GM21367 (cell line): Measurements from ENCODE around the gene GPR171.
"Not testable (repeated sequence)": the region's sequence is repeated elsewhere in the genome, so short reads cannot be mapped to it uniquely, and the experiment has no call there.

Experiments used
- ATAC-seq: cut with Tn5 transposase; IDR thresholded peaks from one replicate; pipeline ENCODE4 v1.9.1; 2021; ENCODE audit not compliant: unreplicated experiment

The GPR171 gene, protein sequence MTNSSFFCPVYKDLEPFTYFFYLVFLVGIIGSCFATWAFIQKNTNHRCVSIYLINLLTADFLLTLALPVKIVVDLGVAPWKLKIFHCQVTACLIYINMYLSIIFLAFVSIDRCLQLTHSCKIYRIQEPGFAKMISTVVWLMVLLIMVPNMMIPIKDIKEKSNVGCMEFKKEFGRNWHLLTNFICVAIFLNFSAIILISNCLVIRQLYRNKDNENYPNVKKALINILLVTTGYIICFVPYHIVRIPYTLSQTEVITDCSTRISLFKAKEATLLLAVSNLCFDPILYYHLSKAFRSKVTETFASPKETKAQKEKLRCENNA

DNA sequence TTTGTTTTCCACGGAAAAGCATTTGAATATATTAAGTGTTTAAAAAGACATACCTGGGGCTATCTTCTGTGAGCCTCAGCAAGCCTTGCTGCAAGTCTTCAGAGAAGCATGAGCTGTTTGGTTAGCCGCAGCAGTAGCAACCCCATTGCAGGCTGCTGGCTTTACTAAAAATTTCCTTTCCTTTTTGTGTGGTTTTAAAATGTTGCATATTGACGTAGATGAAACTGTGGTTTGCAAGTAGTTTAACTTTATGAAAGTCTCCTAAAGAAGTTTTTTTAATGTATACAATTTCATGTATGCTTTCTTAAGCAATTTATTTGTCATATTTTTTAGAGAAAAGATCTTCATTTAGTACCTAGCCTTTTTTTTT, at the start of gene GPR171:
GPR171 (minus strand) TSS at position 166 of the 370 bp plus-strand sequence. CDS start 3,830 bp downstream, outside the sequence.
- peak; percentile 90 for ATAC-seq

DNA sequence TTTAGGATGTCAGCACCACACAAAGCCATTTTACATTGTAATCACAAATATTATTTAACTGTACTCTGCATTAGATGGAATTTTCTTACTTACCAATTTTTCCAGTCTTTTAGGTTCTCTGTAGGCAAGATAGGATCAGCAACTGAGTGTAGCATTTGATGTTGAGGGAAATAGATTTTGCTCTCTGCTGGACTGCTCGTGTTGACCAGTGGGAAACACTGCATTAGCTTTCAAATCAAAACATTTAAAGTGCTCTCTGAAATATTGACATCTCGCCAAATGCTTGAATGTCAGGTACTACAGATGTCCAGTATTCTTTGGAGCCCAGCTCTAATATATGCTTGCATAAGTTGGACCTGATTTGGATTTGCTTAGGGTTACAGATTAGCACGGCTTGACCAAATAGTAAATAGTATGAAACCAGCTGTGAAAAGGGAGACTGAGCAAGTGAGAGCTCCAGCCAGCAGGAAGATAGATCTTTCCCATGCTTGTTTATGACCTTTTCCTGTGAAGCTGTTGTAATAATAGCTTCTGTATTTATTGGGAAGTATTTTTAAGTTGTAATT, 45.8 kb upstream of the GPR171 start:
- no peak for ATAC-seq

DNA sequence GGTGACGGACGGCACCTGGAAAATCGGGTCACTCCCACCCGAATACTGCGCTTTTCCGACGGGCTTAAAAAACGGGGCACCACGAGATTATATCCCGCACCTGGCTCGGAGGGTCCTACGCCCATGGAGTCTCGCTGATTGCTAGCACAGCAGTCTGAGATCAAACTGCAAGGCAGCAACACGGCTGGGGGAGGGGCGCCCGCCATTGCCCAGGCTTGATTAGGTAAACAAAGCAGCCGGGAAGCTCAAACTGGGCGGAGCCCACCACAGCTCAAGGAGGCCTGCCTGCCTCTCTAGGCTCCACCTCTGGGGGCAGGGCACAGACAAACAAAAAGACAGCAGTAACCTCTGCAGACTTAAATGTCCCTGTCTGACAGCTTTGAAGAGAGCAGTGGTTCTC, 39.0 kb upstream of the GPR171 start:
- ATAC-seq, result not testable (repeated sequence)

DNA sequence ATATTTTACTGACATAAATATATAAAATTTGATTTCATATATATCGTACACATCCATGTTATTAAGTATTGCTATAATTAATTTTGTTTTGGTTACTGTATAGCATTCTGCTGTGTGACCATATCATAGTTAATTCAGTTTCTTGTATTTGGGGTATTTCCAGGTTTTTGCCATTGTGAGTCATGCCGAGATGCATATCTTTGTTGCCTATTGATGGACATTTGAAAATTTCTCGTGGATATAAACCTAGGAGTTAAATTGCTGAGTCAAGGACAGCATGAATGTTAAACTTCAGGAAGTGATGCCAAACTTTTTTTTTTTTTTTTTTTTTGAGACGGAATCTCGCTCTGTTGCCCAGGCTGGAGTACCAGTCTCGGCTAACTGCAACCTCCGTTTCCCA, 33.7 kb upstream of the GPR171 start:
- ATAC-seq, result no peak

DNA sequence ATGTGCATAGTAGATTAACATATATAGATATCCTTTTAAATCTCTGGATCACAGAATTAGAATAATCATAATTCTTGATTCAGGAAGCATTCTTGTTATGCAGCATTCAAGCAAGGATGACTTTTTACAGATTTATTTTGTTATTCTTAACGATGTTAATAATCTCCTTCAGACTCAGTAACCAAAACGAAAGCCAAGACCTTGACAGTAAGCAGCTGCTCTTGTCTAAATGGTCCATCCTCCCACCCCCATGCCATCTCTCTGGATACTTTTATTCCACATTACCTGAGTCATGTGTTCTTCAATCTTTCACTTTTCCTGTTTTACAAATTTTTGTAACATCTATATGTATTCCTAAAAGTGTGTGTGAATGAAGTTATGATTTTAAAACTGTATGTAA, 33.3 kb upstream of the GPR171 start:
- no peak for ATAC-seq

DNA sequence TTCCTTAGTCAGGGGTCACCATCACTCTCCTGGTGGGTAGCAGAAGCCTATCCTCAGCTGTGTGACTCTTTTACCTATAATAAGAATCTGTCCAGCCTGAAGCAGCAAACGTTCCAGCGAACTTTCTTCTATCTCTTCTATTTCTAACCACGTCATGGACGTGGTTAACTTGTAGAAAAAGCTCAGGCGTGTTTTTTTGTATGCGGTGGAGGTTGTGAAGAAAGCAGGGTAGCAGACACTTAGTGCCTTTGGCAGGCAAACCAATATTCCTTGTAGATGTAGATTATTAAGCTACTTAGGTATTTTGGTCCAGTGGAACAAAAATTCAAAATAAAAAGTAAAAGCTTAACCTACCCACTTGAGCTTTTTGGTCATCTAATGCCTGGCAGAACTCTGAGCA, 31.8 kb upstream of the GPR171 start:
- ATAC-seq, result no peak

DNA sequence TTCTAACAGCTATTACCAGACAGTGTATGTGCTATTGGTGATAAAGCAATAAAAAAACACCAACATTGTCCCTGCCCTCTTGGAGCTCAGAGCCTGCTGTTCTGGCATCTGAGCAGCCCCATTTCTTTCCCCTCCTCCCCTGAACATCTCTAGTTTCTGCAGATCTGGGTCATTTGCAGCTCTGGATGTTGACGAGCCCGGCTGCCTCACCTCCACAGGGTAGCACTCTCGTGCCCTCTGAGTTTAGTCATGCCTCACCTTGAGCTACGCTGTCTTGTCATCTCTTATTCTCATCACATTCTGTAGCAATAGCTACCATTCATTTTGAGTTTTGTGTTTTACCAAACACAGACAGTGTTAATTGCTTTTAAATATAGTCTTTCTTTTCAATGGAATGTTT, 30.0 kb upstream of the GPR171 start:
- no peak for ATAC-seq

DNA sequence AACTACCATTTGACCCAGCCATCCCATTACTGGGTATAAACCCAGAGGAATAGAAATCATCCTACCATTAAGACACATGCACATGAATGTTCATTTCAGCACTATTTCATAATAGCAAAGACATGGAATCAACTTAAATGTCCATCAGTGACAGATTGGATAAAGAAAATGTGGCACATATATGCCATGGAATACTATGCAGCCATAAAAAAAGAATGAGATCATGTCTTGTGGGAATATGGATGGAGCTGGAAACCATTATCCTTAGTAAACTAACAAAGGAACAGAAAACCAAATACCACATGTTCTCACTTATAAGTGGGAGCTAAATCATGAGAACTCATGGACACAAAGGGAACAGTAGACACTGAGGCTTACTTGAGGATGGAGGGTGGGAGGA, 29.4 kb upstream of the GPR171 start:
- not testable (repeated sequence) for ATAC-seq

DNA sequence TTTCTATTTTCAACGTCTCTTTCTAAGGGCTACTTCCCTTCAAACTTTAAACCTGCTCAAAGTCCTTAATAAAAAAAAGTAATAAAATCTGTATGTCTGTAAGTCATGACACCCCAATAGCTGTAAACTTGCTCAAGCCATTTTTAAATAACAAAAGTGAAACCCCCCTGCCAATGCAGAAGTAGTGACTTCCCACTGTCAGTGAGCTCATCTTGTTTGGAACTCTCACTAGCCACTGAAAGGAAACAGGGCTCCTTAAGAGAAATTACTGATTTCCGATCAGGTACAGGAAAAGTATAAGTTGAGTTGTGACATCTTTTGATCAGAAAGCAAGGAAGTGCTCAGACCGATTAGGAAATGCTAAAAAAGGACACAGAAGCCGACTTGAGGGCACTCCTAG, 27.6 kb upstream of the GPR171 start:
- peak; percentile 57 for ATAC-seq

DNA sequence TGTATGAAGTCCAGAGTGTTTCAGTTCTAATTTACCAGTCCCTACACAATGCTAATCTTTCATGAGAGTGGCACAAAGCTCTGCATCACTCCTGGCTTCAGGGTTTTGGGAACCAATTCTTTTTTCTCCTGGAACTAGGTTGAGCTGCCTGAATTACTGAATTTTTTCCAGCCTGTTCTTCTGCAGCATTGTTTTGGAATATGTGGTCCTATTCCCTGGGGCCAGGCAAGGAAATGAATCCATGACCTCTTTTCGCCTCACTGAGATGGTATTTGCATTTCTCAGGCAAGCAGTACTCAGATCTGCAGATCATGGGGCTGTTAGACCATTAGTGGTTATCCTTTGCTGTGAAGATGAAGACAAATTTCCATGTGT, 25.6 kb upstream of the GPR171 start:
- no peak for ATAC-seq

DNA sequence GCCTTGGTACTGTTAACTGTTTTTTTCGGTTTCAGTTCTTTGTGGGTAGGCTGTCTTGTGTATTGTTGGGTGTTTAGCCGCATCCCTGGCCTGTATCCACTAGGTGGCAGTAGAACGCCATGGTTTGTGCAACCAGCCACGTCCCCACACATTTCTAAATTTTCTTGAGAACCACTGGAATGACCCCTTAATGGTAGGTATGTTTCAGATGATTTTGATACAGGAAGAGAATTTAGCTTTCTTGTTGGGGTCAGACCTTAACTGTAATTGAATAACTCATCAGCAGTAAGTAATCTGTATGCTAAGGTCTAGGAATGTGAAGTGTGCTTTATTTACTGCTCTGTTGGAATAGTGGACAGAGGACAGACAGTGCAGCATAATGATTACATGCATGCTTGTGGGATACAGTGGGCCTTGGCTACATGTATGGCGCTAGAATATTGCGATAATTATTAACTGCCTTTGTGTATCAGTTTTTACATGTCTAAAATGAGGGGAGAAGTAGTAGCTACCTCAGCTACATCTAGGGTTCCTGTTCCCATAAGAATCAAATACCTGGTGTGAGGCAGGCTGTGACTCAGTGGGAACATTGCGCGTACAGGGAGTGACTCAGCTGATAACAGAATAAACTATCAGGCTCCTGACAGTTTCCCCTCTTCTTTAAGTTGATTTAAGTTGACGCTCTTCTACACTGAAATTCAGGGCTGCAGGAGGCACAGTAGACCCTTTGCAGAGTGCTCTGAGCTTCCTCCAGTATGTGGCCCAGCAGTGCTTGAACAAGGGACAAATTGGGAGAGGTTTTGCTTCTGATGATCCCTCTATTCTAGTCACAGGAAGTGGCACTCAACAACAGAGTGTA, 25.0 kb upstream of the GPR171 start:
- ATAC-seq, result peak; percentile 86

DNA sequence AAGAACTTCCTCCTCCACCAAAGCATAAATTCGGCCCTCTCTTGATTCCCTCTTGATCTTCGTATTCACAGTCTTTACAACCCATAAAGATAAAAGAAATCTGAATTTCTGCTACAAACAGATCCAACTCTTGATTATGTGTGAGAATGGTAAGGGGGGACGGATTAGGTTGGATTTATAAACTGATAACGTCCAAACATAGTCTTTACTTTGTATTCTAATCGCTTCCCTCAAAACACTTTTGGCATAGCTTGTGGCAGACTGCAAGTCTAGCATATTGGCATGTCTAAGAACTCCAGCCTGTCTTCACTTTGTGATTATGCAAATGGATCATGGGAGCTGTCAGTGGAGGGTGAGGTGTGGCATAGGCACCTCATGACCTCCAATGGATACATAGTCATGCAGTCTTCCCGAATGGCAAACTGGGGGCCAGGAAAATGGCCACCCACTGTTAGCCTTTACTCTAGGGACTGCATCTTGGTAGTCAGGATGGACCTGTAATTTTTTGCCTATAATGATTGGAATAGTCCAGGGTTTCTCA, 24.3 kb upstream of the GPR171 start:
- ATAC-seq, result peak; percentile 33

DNA sequence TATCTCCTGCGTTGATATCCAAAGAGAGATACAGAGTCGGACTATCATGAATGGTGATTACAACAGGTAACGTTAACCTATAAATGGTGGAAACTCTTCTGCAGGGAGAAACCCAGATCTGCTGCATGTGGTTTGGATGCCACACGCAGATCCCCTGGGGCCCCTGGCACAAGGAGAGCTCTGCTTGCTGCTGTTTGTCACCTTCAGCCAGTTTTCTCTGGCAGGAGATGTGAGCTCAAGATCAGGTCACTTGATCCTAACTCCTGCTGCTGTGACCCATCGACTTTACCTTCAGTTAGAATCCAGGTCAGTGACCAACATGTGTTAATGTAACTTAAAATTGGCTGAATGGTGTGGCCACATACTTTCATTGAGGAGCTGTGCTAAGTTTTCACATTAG, 23.8 kb upstream of the GPR171 start:
- no peak for ATAC-seq

DNA sequence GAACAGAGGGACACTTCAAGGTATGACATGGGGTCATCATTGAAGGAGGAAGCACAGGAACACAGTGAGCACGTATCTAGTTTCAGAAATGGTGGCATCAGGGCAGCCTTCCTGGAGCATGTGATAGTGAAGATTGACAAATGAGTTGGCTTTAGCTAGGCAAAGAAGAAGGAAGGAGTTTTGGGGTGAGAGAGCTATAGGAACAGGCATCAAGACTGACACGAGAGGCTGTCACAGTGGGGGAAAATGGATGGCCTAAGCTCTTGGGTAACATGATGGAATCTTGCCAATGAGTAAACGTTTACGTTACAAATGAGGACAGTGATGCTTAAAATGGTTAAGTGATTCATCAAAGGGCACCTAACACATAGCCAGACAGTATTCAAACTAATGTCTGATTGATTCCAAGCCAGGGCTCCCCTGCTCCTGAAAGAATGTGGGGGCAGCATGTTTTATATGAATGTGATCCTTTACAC, 23.1 kb upstream of the GPR171 start:
- no peak for ATAC-seq

DNA sequence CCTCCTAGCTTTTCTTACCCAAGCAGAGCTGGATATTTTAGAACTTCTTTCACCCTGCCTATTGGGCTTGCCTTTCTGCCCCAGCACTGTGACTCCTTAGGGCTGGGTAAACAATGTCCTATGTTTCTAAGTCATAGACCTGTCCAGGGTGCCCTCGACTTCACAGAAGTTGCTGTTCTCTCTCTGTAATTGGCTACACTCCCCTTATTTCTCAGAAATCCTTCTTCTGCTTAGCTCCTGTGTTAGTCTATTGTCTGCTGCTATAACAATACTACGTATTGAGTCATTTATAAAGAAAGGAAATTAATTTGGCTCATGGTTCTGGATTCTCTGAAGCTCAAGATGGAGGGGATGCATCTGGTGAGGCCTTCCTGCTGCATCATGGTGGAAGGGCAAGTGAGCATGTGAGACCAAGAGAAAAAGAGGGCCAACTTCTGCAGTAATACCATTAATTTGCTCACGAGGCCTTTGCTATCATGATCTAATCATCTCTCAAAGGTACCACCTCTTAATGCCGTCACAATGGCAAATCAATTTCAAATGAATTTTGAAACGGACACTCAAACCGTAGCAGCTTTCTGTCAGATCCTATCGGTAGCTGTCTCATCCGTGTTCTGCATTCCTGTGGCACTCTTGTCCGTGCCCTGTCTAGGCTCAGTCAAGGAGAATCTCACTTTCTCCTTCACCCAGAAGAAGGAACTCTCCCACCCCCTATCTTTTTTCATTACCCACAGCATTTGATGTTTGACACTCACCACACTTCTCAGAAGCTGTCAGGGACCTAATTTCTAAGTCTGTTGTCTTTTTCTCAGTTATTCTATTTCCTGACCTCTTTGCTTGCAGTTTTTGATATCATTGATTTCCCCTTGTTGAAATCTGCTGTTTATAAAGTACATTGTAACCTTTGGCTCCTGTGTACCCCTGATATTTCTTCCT, 22.3 kb upstream of the GPR171 start:
- ATAC-seq, result no peak

DNA sequence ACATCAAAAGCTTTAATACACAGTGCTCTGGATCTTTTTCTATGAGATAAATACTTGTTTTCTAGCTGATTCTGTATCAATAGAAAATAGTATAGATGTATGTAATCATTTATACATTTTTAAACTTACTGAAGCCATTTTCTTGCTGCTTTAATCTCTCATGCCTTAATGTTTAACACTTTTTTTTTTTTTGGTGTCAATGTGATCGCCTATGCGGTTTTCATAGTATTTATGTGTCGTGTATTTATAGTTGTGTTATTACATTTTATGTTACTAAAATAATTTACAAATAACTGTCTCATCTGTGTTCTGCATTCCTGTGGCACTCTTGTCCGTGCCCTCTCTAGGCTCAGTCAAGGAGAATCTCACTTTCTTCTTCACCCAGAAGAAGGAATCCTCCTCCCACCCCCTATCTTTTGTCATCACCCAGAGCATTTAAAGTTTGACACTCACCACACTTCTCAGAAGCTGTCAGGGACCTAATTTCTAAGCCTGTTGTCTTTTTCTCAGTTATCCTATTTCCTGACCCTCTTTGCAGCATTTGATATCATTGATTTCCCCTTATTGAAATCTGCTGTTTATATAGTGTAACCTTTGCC, 21.4 kb upstream of the GPR171 start:
- no peak for ATAC-seq

DNA sequence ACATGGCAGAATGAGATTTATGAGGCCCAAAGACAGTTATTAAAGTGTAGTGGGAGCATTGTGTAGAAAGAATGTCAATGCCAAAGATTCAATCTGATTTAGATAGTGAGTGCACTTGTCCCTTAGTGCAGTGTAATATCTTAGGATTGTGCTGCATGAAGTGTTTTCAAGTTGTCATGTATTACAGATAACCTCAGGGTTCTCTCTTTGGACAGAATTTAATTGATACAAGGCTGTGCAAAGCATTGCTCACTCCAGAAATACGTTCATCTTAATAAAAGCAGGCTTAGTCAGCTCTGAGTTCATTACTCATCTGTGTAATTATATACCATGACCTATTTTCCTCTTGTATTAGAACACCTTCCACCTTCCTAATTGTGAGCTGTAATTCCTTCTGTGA, 16.0 kb upstream of the GPR171 start:
- no peak for ATAC-seq

DNA sequence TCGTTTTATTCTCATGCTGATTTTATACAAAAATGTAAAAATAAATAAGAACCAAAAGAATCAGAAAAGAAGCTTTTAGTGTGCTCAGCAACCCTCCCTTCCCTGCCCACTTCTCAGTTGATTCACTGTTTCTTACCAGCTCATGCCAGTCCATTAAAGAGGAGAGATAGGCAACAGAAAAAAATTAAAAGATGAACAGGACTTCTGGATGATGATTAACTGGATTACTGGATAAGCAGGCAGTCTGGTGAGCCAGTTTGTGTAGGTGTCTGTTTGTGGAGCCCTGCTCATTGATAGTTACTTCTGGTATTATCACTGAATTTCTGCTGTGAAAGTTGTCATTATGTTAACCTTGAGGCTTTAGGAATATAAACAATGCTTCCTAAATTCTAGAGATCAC, 15.1 kb upstream of the GPR171 start:
- ATAC-seq, result no peak

DNA sequence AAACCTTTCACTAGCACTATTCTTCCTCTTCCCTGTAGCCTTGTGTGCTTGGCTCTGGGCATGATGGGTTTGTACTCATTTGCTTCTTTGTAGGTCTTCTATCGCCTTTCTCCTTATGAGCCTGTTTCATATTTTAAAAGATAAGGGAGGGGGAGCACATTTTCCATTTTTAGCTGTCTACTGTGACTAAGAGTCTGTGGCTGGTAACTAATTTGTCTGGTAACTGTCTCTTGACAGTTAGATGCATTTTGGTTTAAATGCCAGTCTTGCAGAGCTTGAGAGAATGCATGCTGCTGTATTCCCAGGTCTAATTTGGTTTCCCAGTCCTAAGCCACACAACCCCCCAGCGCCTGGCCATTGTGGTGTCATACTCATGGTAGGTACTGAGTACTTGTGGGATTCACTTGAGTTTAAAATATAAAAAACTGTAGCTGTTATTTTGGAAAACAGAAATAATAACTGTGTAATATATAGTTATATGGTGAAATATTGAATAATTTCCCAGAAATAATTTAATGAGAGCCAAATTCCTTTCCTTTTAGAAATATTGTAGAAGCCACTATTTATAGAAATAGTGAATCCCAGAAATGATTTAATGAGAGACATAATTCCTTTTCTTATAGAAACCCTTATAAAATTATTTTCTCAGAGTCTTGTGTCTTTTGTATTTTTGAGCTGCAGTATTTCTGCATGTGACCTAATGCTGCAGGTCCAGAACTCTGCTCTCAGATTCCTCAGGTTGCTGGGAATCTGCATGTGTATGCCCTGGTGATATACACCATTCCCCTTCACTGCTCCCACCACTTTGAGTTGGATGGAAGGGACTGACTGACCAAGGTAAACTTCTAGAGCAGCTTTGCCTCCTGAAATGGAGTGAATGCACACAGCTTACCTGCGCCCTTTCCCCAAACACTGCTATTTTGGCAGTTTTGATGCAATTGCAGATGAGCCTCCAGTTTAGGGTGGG, 13.9 kb upstream of the GPR171 start:
- no peak for ATAC-seq
